GM18502 (cell line): ENCODE measurements around the gene NANP.
"Not testable (repeated sequence)": the region's sequence is repeated elsewhere in the genome, so short reads cannot be mapped to it uniquely, and the experiment has no call there.

ENCODE experiments used
- ATAC-seq: cut with Tn5 transposase; IDR thresholded peaks from one replicate; pipeline ENCODE4 v1.9.1; 2021; ENCODE audit warnings: mild to moderate bottlenecking; ENCODE audit not compliant: unreplicated experiment, poor library complexity

NANP gene

GRCh38 chr20:25623736-25624499 lies at the start of gene NANP:
TSS of gene NANP (minus strand) at chr20:25624014. CDS start at chr20:25623948, 66 bp downstream.
- ATAC-seq = peak; percentile 86

DNA sequence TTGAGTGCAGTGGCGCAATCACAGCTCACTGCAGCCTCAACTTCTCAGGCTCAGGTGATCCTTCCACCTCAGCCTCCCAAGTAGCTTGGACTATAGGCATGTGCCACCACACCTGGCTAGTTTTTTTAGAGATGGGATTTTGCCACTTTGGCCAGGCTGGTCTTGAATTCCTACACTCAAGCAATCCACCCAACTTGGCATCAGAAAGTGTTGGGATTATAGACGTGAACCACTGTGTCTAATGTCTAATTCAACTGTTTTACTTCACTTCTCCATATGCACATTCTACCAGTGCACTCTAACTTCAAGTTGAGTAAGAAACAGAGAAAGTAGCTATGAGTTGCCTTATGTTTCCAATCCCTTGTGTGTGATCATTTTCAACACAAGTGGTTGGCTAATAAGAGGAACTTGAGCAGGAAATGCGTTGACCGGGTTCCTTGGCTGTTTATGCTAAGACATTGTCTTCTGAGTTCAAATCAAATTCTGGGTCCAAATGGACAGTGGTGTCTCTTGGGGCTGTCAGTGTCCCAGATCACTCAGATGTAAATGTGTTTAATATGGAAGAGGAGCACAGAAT lies 48.9 kb upstream of the NANP start:
- no peak for ATAC-seq

GRCh38 chr20:25669826-25670422 lies 46.1 kb upstream of the NANP start:
- no peak for ATAC-seq

DNA sequence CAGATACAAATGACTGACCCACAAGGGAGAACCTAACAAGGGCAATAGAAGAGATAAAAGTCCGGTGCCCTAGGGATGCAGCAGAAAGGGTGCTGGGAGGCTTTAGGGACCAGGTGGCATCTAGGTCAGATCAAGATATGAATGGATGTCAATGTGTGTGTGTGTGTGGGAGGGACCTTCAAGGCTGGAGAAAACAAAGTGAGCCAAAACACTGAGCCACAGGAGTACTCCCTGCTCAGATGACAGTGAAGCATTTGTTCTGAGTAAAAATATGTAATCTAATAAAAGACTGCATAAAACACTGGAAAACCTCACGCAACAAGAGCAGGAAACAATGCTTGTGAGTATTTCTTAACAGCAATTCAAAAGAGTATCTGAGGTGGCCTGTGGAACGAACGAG lies 44.6 kb upstream of the NANP start:
- no peak for ATAC-seq

GRCh38 chr20:25659999-25660398 lies 36.2 kb upstream of the NANP start:
- no peak for ATAC-seq

GRCh38 chr20:25654487-25654886 lies 30.7 kb upstream of the NANP start:
- ATAC-seq = no peak

GRCh38 chr20:25652866-25653265 lies 29.1 kb upstream of the NANP start:
- ATAC-seq = not testable (repeated sequence)

DNA sequence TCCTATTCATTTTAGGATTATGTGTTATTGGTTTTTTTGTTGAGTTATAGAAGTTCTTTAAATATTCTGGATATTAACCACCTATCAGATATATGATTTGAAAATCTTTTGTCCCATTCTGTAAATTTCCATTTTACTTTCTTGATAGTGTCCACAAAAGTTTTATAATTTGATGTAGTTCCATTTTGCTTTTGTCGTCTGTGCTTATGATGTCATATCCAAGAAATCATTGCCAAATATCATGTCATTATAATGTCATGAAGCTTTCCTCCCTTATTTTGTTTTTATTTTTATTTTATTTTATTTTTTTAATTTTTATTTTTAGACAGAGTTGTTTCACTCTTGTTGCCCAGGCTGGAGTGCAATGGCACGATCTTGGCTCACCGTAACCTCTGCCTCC lies 21.0 kb upstream of the NANP start:
- ATAC-seq = no peak

- no peak for ATAC-seq
These were observed 19.9 kb upstream of the NANP start for GRCh38 chr20:25643716-25644115.

GRCh38 chr20:25637247-25637646 lies 13.4 kb upstream of the NANP start:
- no peak for ATAC-seq

DNA sequence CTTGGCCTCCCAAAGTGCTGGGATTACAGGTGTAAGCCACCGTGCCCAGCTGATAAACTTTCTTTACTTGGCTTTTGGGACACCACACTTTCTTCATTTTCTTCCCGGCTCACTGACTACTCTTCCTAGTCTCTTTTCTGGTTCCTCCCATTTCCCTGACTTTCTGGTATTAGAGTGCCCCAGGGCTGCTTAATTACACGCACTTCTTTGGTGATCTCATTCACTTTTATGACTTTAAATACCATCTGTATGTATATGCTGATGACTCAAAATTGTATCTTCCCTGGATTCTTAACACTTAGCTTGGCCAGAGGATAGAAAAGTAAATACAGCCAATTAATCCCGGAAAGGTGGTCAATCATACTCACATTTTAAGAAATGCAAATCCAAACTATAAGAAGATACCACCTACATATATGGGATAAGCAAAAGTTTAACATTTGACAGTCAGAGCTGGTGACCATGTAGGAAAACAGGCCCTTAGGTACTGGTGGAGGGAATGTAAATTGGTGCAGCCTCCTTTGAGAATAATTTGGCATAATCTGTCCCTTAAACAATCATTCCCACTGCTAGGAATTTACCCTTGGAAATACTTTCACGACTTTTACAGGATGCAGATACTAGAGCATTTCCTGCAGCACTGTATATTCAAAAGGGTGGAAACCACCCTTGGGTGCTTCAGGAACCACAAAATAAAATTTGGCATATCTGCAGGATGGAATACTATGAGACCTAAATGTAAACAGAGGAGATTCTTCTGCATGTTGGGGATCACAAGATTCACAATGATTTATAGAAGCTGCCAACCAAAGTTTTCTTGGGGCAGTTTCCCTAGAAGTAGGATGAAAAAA lies 9.4 kb upstream of the NANP start:
- no peak for ATAC-seq

DNA sequence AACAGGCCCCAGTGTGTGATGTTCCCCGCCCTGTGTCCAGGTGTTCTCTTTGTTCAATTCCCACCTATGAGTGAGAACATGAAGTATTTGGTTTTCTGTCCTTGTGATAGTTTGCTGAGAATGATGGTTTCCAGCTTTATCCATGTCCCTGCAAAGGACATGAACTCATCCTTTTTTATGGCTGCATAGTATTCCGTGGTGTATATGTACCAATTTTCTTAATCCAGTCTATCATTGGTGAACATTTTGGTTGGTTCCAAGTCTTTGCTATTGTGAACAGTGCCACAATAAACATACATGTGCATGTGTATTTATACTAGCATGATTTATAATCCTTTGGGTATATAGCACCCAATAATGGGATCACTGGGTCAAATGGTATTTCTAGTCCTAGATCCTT lies 6.8 kb upstream of the NANP start:
- not testable (repeated sequence) for ATAC-seq

DNA sequence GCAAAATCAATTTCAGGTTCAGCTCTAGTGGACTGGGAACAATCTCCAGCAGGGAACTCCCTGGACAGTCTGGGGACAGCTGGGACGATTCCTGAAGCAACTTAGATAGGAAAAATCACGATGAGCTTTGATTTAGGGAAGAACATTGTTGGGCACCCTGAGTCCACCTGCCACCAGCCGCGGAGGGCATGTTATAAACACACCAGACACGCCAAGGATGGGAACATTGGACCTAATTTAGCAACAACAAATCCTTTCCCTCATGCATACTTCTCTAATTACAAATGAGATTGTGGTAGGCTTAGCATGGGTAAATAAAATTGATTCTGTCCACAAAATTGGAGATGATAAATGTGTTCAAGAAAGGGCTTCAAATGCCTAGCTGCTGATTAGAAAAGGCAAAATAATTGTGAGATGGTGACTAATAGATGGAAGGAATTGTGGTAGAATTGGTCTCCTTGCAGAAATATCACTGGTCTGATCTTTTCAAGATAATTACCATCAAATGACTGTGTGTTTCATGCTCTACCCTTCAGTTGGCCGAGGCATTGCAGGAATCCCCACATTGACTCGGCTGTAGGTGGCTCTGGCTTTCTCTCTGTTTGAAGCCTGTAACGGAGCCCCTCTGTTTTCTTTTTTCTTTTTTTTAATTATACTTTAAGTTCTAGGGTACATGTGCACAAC lies 6.1 kb upstream of the NANP start:
- no peak for ATAC-seq

GRCh38 chr20:25626779-25627178 lies 3.0 kb upstream of the NANP start:
- no peak for ATAC-seq

GRCh38 chr20:25624500-25624939 lies 706 bp upstream of the NANP start:
- ATAC-seq = no peak

GRCh38 chr20:25623225-25623735 lies 534 bp downstream of the NANP start:
- peak; percentile 25 for ATAC-seq

DNA sequence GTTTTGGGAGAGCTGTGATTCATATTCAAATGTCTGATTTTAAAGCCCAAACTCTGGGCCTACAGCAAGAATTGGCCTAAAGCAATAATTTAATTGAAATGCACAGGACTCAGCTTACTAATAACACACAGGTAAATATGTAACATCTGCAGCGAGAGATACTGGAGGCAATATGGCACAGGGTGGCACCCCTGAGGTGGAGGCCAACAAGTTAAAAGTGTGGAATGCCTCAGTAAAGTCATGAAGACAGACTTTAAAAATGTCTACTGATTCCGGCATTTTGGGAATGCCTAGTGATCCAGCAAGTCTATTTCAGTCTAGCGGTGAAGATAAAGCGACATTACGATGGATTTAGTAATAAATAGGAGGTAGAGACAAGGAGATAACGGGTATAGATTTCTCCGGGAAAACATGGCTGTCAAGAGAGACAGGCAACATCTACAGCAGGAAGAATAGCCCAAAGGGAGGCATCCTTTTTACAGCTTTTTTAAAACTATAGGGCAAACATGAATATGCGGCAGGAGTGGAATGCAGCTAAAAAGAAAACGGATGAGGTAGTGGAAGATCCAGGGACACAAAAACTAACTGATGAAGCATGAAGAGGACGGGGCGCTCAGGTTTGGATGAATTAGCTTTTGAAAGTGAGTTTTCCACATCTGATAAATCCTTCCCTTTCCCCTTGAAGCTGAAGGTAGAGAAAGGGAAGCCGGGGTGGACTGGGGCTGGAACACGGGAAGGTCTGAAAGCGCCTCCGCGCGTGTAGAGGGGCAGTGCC lies 1.2 kb downstream of the NANP start:
- no peak for ATAC-seq

DNA sequence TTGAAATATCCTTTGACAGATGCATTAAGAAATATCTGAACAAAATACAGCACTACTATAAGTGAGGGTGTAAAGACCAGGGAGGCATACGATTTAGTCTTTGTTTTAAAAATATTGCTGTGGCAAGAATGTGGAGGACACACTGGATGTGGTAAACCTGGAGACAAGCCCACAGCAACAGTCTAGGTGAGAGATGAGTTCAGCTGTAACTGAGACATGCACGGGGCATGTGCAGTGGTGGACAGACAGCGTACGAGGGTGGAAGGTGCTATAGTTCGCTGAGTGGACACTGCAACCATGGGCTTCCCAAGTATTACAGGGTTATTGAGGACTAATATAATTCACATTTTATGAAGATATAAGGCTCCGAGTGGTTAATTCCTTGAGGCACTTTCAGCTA lies 1.8 kb downstream of the NANP start:
- no peak for ATAC-seq

- no peak for ATAC-seq
These were observed 4.3 kb downstream of the NANP start for GRCh38 chr20:25619514-25619913.
